ENCODE data around the gene RAET1L. TPM values are rescaled to one million over a fixed set of nuclear protein-coding genes. Genes with fewer than 3 reads are reported as not detected.
A peak's percentile ranks its signal among the peaks of the same experiment; 100 is the strongest.

The RAET1L gene
- total and polyA plus RNA-seq, 9 of the 15 experiments (the other 6 are each of a cell fraction or from before 2014, with no cell fraction given), result not detected

- TF ChIP-seq POLR2AphosphoS5 (IDR thresholded peaks at IDR 0.05; ENCODE audit: control insufficient read depth, insufficient read depth, low read depth, low read length) (no peak), WHSC1 (IDR thresholded peaks at IDR 0.05; ENCODE audit: low read length) (no peak), MAFF (IDR thresholded peaks at IDR 0.05; ENCODE audit: low read length) (no peak), RNF219 (CRISPR knock-in tag; IDR thresholded peaks at IDR 0.05) (no peak), ZFP1 (CRISPR knock-in tag; IDR thresholded peaks at IDR 0.05) (no peak), ZNF592 (IDR thresholded peaks at IDR 0.05) (no peak), NCOA6 (IDR thresholded peaks at IDR 0.05) (peak; percentile 87), ZNF436 (CRISPR knock-in tag; IDR thresholded peaks at IDR 0.05) (no peak), LEF1 (IDR thresholded peaks at IDR 0.05) (no peak), RFX7 (CRISPR knock-in tag; IDR thresholded peaks at IDR 0.05) (no peak), ZNF175 (CRISPR knock-in tag; IDR thresholded peaks at IDR 0.05; ENCODE audit: low read depth) (0 out of 2 replicates have a peak, but pooled peaks have one; percentile 28), E2F6 (IDR thresholded peaks at IDR 0.05; ENCODE audit: borderline replicate concordance in 1 of 2, extremely low read depth in 1 of 2, insufficient read depth in 1 of 2, insufficient read length in 1 of 2, low read depth in 1 of 2, low read length in 1 of 2, poor library complexity in 1 of 2, severe bottlenecking in 1 of 2) (peak in 1 of 2 experiments; percentile 69), ILK (tag; IDR thresholded peaks at IDR 0.05; ENCODE audit: borderline replicate concordance, low read depth) (no peak)
Observed at GRCh38 chr6:150004783-150005717, 20.3 kb downstream of the RAET1L start (continued).

Data from K562 (cell line).